WTC11 (cell line): ENCODE measurements around the gene GPC1.

Source experiments
- CREM ChIP-seq: sonication (generic); formaldehyde crosslinking; IDR thresholded peaks from 2 replicates; pipeline ENCODE4 v1.8.1; 2022; ENCODE audit warnings: mild to moderate bottlenecking, missing genetic modification reagents, moderate library complexity
- CTCF ChIP-seq: fragments of 200-600 bp; IDR thresholded peaks from 2 replicates; pipeline ENCODE4 v1.8.0; 2022; ENCODE audit warnings: antibody characterized with exemption

DNA sequence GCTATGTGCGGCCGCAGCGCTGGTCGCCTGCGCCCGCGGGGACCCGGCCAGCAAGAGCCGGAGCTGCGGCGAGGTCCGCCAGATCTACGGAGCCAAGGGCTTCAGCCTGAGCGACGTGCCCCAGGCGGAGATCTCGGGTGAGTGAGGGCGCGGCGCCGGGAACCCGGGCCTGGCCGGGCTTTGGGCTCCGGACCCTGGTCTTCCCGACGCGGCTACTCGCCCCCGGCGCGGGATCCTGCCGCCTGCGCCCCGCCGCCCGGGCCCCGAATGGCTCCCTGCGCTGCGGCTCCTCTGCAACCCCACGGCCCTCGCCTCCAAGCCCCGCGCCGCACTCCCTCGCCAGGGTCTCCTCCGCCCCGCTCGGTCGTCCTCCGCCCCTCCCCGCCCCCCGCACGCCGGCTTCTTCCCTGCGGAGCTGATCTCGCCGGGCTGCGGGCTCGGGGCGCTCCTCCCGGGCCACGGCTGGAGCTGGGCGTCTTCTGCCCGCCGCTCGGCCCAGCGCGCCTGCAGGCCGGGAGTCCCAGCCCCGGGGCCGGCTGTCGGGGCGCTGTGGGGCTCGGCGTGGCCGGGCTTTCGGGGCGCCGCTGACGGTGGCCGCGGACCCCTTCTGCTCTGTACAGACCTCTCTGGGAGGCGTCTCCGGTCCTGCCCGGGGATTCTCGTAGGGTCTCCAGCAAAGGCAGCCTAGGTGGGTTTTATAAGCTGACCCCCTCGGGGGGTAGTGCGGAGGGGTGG lies 652 bp downstream of the GPC1 start:
- TF ChIP-seq CTCF (no peak), CREM (no peak)
